ENCODE results near the gene HMX1. TPM values are rescaled to one million over a fixed set of nuclear protein-coding genes. Genes with fewer than 3 reads are reported as not detected.

The HMX1 gene
- total and polyA plus RNA-seq, 10 of the 15 experiments (the other 5 are each of a cell fraction or from before 2014, with no cell fraction given) = not detected

- intact Hi-C loops (cut with micrococcal nuclease; ENCODE audit: unreplicated experiment) = no loop called here
Observed at GRCh38 chr4:8912506-8912905, 40.9 kb upstream of the HMX1 start.

GRCh38 chr4:8912089-8912455 is 40.4 kb upstream of the HMX1 start:
- ChIA-PET RAD21 (ENCODE audit: unreplicated experiment) (no interaction called here), POLR2A (no interaction called here), SMC1A (ENCODE audit: uncharacterized antibody, unreplicated experiment) (no interaction called here), CTCF (interaction anchor here (0.6 kb wide), 1 partner anchor 77 kb away, joined by 4 read pairs; no protein-coding TSS in a partner anchor)
- Histone ChIP-seq H3K9ac (ENCODE audit: control insufficient read depth, insufficient read depth, low read length) (no peak overlapping the region), H3K27ac (ENCODE audit: control insufficient read depth, insufficient read depth) (no peak overlapping the region), H4K20me1 (ENCODE audit: control insufficient read depth, insufficient read depth) (no peaks in the 10 kb centered on the region), H3K27me3 (replicated peaks in 1 of 2; ENCODE audit: control insufficient read depth in 2 of 2, insufficient read depth in 2 of 2, low read length in 1 of 2) (no peaks in the 10 kb centered on the region), H3K9me3 (replicated peaks; ENCODE audit: control insufficient read depth, insufficient read depth, low read length) (no peaks in the 10 kb centered on the region), H3K36me3 (ENCODE audit: control insufficient read depth in 2 of 2, insufficient read depth in 2 of 2, low read length in 1 of 2) (no peaks in the 10 kb centered on the region), H2AFZ (ENCODE audit: control insufficient read depth, low read depth, low read length) (no peak overlapping the region), H3K79me2 (ENCODE audit: control insufficient read depth, insufficient read depth, low read length) (no peaks in the 10 kb centered on the region), H3K4me2 (ENCODE audit: control insufficient read depth, insufficient read depth) (no peak overlapping the region), H3K4me3 (no peak overlapping the region), H3K4me1 (ENCODE audit: control insufficient read depth, insufficient read depth, low read length) (no peaks in the 10 kb centered on the region)
- intact Hi-C loops (cut with micrococcal nuclease; ENCODE audit: unreplicated experiment) (no loop called here), in situ Hi-C loops (cut with MboI) (no loop called here)
- no TSS peak for BruUV-seq (replicated peaks)
- FAIRE-seq (no peak), ATAC-seq (no peak), DNase-seq (ENCODE audit: low read depth, low spot score) (no peak)
- WGBS (ENCODE audit: insufficient coverage, insufficient replicate concordance, low lambda C conversion rate, missing lambda C conversion rate) = 14% methylated on average over 5 of the region's 5 CpGs
- TF ChIP-seq SKIL (IDR thresholded peaks at IDR 0.05; ENCODE audit: low read depth, poor library complexity, severe bottlenecking) = no peak
- TF ChIP-seq PBX3 (IDR thresholded peaks at IDR 0.05; ENCODE audit: insufficient replicate concordance, low read depth, low read length) = no peak
- TF ChIP-seq SUZ12 (IDR thresholded peaks at IDR 0.05; ENCODE audit: unreplicated experiment) = no peak
- TF ChIP-seq BMI1 (IDR thresholded peaks at IDR 0.05; ENCODE audit: borderline replicate concordance) = no peak
- no peak for TF ChIP-seq RCOR1 (conservative IDR thresholded peaks at IDR 0.05; ENCODE audit: low read depth, low read length)
- TF ChIP-seq SREBF2 (IDR thresholded peaks at IDR 0.05; ENCODE audit: low read length) = no peak
- TF ChIP-seq IKZF1 (conservative IDR thresholded peaks at IDR 0.05) = no peak
- TF ChIP-seq TAF1 (IDR thresholded peaks at IDR 0.05; ENCODE audit: borderline replicate concordance, low read depth, low read length) = no peak

More at GRCh38 chr4:8912506-8912905, 40.9 kb upstream of the HMX1 start:
- Histone ChIP-seq H3K27me3 (replicated peaks in 1 of 2; ENCODE audit: control insufficient read depth in 2 of 2, insufficient read depth in 2 of 2, low read length in 1 of 2) (no peaks in the 10 kb centered on the region), H3K9ac (ENCODE audit: control insufficient read depth, insufficient read depth, low read length) (no peak overlapping the region), H4K20me1 (ENCODE audit: control insufficient read depth, insufficient read depth) (no peaks in the 10 kb centered on the region), H3K79me2 (ENCODE audit: control insufficient read depth, insufficient read depth, low read length) (no peaks in the 10 kb centered on the region), H3K27ac (ENCODE audit: control insufficient read depth, insufficient read depth) (no peak overlapping the region), H2AFZ (ENCODE audit: control insufficient read depth, low read depth, low read length) (no peak overlapping the region), H3K4me2 (ENCODE audit: control insufficient read depth, insufficient read depth) (no peak overlapping the region), H3K36me3 (ENCODE audit: control insufficient read depth in 2 of 2, insufficient read depth in 2 of 2, low read length in 1 of 2) (no peaks in the 10 kb centered on the region), H3K4me3 (no peak overlapping the region), H3K4me1 (ENCODE audit: control insufficient read depth, insufficient read depth, low read length) (no peaks in the 10 kb centered on the region), H3K9me3 (replicated peaks; ENCODE audit: control insufficient read depth, insufficient read depth, low read length) (no peaks in the 10 kb centered on the region)
- RAD21 ChIA-PET (ENCODE audit: unreplicated experiment) = no interaction called here
- SMC1A ChIA-PET (ENCODE audit: uncharacterized antibody, unreplicated experiment) = no interaction called here
- BruUV-seq (replicated peaks) = no TSS peak
- 30% methylated on average over 5 of the region's 6 CpGs for WGBS (ENCODE audit: insufficient coverage, insufficient replicate concordance, low lambda C conversion rate, missing lambda C conversion rate)
- FAIRE-seq (no peak), DNase-seq (ENCODE audit: low read depth, low spot score) (no peak), ATAC-seq (no peak)
- TF ChIP-seq SP1 (IDR thresholded peaks at IDR 0.05; ENCODE audit: low read depth, low read length) (no peak), NKRF (conservative IDR thresholded peaks at IDR 0.05) (no peak), ESRRA (IDR thresholded peaks at IDR 0.05; ENCODE audit: low read length) (no peak), KAT2A (conservative IDR thresholded peaks at IDR 0.05; ENCODE audit: control insufficient read depth, low read depth, low read length) (no peak), DPF2 (IDR thresholded peaks at IDR 0.05) (no peak)
- POLR2A ChIA-PET = no interaction called here
- in situ Hi-C loops (cut with MboI) = no loop called here
- CTCF ChIA-PET = interaction anchor here (0.6 kb wide), 1 partner anchor 77 kb away, joined by 4 read pairs; no protein-coding TSS in a partner anchor
